Activated naive CD4-positive, alpha-beta T cell treated with anti-CD3 and anti-CD28 coated beads, Interleukin-2, amount 50 U/mL, for 72 hours (primary cell): ENCODE results near the gene CPSF4L. TPM values are rescaled to one million over a fixed set of nuclear protein-coding genes. Genes with fewer than 3 reads are reported as not detected.
"Not testable (repeated sequence)": the region's sequence is repeated elsewhere in the genome, so short reads cannot be mapped to it uniquely, and the experiment has no call there.

Experiments
- ATAC-seq, 2 donors: fragments of 150-1000 bp; cut with Tn5 transposase; 2 replicates each; pipeline ENCODE4 v1.10.0; 2021; ENCODE audit warnings: mild to moderate bottlenecking in 2 of 2, moderate library complexity in 2 of 2
- DNase-seq, 2 donors: peaks; one replicate each; pipeline ENCODE4 v3.0.0; 2021 to 2022; ENCODE audit warnings: low spot score in 2 of 2
- H3K27ac Mint-ChIP-seq, 2 donors: one replicate each; pipeline ENCODE4 v1.8.0; 2022; ENCODE audit warnings: mild to moderate bottlenecking in 2 of 2, mixed read lengths in 2 of 2
- H3K36me3 Mint-ChIP-seq, 2 donors: one replicate each; pipeline ENCODE4 v1.8.0; 2022; ENCODE audit warnings: mixed read lengths in 2 of 2
- H3K9me3 Mint-ChIP-seq, 2 donors: one replicate each; pipeline ENCODE4 v1.8.0; 2022; ENCODE audit warnings: mixed read lengths in 2 of 2
- total RNA-seq, 2 donors: library from RNA; stranded (reverse); gene quantifications; one replicate each; pipeline ENCODE4 v1.2.3, GENCODE V29; 2022

The CPSF4L gene
- total RNA-seq, 2 donors from 2014 or later, result not detected

DNA sequence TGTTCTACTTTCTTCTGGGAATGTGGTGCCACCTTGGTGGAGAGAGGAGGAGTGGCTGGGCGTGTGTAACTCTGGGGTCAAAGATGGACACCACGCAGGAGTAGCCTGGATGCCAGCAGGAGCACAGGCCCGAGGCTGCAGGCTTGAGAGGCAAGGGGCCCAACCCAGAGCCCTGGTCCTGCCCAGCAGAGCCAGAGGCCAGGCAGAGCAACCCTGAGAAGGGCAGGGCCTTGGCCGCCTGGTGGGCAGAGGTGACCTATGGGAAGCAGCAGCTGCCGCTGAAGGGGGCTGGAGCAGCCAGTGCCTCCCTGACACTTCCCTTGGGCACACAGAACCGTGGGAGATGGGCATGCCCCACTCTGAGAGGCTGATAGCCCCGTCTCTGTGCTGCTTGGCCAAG lies 18.0 kb upstream of the CPSF4L start:
- Mint-ChIP-seq H3K27ac (peak overlapping the region in 1 of 2 donors; percentile 22), H3K36me3 (no peaks in the 10 kb centered on the region), H3K9me3 (no peaks in the 10 kb centered on the region)
- ATAC-seq, result no peak
- no peak for DNase-seq

DNA sequence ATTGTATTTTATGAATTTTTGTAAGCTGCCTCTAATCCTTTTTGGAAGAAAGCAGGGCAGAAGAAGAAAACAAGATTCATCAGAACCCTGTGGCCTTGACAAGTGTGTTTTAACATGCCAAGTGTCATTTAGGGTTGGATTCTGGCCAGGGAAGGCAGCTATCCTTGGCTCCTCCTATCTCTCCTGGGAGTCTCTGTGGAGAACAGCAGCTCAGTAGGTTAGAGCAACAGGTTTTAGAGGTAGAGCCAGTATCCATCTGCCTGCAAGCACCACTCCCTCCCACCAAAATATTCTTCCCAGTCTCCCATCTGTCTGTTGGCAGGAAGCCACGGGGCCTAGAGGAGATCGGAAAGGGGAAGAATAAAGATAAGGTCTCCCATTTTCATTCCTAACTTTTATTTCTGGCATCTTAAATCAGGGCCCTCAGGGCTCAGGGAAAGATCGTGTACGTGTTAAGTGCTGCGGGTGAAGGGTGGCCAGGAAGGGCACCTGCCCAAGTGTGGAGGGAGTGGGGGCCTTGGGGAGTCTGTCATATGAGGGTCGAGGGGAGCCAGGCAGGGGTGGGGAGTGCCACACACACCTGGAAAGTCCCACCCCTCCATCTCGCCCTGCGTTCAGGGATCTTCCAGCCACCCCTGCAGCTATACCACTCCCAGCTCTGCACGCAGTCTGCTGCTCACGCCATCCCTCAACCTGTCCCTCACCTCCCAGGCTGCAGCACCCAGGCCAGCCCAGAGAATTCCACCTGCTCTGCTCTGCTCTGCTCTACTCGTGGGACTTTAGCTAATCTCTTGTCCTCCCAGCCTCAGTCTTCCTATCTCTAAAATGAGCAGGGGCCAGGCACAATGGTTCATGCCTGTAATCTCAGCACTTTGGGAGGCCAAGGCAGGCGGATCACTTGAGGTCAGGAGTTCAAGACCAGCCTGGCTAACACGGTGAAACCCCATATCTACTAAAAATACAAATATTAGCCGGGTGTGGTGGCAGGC lies 17.1 kb upstream of the CPSF4L start:
- no peak for ATAC-seq
- Mint-ChIP-seq H3K9me3 (no peaks in the 10 kb centered on the region), H3K36me3 (no peaks in the 10 kb centered on the region), H3K27ac (no peak overlapping the region)
- no peak for DNase-seq

DNA sequence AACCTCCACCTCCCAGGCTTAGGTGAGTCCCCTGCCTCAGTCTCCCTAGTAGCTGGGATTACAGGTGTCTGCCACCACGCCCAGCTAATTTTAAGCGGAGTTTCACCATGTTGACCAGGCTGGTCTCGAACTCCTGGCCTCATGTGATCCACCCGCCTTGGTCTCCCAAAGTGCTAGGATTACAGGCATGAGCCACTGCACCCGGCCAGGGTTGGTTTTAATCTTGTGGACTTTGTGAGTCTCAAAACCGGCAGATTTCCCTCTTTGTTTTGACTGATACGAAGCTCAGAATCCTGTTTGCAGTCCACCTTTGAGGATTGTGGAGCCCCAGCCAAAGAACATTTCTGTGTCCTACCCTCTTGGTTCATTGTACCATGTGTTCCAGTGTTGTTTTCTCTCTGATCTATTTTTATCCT lies 16.4 kb upstream of the CPSF4L start:
- Mint-ChIP-seq H3K9me3 (no peaks in the 10 kb centered on the region), H3K36me3 (no peaks in the 10 kb centered on the region), H3K27ac (no peak overlapping the region)
- DNase-seq (no peak), ATAC-seq (no peak)

DNA sequence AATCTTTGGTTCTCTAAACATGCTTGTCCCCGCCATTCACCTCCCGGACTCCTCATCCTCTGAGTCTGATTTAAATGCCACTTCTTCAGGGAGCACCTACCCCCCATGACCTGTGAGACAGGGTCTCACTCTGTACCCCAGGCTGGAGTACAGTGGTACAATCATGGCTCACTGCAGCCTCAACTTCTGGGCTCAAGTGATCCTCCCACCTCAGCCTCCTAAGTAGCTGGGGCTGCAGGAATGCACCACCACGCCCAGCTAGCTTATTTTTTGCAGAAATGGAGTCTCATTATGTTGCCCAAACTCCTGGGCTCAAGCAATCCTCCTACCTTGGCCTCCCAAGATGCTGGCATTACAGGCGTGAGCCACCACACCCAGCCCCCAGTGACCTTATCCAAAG lies 12.8 kb upstream of the CPSF4L start:
- ATAC-seq (no peak), DNase-seq (no peak)
- H3K27ac Mint-ChIP-seq, result no peak overlapping the region
- no peaks in the 10 kb centered on the region for H3K9me3 Mint-ChIP-seq
- H3K36me3 Mint-ChIP-seq, result no peaks in the 10 kb centered on the region

DNA sequence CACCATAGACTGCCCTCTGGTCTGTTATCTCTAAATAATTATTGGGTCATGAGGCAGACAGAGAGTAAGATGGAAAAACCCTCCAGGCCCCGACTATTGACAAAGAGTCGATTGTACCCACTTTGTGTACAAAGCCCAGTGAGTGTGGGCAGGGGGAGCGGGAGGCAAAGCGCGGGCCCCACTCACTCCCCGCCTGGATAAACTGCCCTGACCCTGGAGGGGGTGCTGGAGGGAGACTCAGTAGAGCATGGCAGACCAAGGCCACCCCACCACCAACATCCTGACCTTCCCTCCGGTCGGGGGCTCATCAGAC lies 11.2 kb upstream of the CPSF4L start:
- Mint-ChIP-seq H3K9me3 (no peaks in the 10 kb centered on the region), H3K27ac (no peak overlapping the region), H3K36me3 (no peaks in the 10 kb centered on the region)
- DNase-seq (no peak), ATAC-seq (no peak)

DNA sequence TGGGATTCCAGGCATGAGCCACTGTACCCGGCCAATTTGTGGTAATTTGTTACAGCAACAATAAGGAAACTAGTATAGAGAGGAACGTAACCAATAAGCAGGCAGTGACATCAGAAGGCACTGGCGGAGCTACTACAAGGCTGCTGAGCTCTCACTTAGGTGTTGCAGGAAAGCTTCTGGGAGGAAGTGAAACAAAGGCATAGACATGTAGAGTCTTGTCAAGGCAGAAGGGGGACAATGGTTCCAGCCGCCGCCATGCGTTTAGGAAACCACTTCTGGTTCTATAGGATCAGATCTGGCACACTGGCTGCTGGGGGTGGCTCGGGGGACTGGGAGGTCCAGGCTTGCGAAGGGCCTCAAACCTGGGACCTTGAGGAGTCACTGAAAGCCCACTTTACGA lies 9.4 kb upstream of the CPSF4L start:
- DNase-seq (no peak), ATAC-seq (no peak)
- Mint-ChIP-seq H3K9me3 (no peaks in the 10 kb centered on the region), H3K36me3 (no peaks in the 10 kb centered on the region), H3K27ac (no peak overlapping the region)

DNA sequence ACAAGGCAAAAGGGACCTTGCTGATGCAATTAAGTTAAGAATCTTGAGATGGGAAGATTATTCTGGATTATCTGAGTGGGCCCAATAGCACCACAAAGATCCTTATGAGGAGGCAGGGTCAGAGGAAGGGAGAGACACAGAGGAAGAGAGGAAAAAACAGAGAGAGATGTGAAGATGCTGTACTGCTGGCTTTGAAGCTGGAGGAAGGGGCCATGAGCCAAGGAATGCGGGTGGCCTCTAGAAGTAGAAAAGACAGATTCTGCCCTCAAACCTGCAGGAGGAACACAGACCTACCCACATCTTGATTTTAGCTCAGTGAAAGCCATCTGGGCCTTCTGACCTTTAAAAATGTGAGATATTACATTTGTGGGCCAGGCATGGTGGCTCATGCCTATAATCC lies 8.1 kb upstream of the CPSF4L start:
- DNase-seq (no peak), ATAC-seq (no peak)
- Mint-ChIP-seq H3K27ac (no peak overlapping the region), H3K36me3 (no peaks in the 10 kb centered on the region), H3K9me3 (no peaks in the 10 kb centered on the region)

DNA sequence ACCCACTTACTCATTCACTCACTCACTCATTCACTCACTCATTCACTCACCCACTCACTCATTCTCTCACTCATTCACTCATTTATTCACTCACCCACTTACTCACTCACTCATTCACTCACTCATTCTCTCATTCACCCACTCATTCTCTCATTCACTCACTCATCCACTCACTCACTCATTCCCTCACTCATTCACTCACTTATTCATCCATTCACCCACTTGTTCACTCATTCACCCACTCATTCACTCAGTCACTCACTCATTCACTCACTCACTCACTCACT lies 7.6 kb upstream of the CPSF4L start:
- ATAC-seq (peak in 1 of 2 donors; percentile 61), DNase-seq (no peak)
- Mint-ChIP-seq H3K27ac (no peak overlapping the region), H3K36me3 (no peaks in the 10 kb centered on the region), H3K9me3 (no peaks in the 10 kb centered on the region)

DNA sequence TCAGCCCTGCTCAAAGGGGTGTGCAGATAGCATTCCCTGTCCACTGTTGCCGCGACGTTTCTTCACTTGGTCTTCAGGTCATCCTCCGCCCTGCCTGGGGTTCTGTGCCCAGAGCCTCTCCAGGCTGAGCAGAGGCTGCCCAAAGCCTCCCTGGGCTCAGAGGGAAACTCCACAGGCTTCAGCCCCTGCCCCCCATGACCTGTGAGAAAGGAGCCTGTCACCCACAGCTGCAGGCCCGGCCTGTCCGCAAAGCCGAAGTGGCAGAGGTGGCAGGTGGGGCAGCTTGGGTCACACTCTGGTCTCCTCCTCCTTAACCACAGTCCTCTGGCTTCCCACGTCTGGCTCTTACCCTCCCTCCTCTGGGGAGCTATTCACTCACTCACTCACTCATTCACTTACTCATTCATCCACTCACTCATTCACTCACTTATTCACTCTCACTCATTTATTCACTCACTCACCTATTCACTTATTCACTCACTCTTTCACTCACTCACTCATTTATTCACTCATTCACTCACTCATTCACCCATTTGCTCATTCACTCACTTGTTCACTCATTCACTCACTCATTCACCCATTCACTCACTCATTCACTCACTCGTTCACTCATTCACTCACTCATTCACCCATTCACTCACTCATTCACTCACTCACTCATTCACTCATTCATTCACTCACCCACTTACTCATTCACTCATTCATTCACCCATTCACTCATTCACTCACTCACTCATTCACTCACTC lies 7.1 kb upstream of the CPSF4L start:
- no peak for DNase-seq
- peak in 1 of 2 donors; percentile 78 for ATAC-seq
- Mint-ChIP-seq H3K9me3 (no peaks in the 10 kb centered on the region), H3K36me3 (no peaks in the 10 kb centered on the region), H3K27ac (no peak overlapping the region)

DNA sequence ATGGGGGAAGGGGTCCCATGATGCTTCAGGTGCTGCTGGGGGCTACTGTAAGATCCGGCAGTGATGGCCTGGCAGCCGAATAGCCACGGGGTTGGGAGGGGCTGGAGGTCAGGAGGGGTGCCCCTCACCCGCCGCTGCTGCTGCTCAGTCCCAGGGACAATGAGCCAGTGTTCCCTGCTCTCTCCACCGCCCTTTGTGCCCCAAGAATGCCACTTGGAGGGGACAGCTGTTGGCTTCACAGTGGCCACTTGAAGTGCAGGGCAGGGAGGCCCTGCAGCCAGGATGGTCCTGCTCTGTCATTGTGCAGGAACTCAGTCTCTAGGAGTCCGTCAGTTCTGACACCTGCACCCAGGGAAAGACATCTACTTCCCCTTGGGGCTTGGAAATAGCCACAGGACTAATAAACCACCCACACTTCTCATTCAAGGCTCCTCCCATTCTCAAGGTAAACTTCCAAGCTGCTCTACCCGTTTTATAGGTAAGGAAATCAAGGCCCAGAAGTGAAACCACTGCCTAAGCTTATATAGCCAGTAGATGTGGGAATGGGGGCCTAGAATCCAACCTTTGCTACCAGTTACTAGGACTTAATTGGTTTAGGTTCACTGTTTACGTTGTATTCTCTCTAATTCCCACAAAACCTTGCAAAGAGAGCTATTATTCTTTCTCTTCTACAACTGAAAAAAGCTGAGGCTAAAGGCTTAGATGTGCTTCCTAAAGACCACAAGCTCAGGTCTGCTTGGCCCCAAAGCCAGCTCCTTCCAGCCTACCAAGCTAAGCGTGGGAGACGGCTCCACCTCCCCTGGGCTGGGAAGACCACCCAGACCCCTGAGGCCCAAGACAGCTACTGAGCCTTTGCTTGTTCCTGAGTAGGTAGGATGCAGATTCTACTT lies 6.2 kb upstream of the CPSF4L start:
- H3K9me3 Mint-ChIP-seq, result no peaks in the 10 kb centered on the region
- no peak for ATAC-seq
- DNase-seq, result no peak
- H3K27ac Mint-ChIP-seq, result no peak overlapping the region
- no peaks in the 10 kb centered on the region for H3K36me3 Mint-ChIP-seq

DNA sequence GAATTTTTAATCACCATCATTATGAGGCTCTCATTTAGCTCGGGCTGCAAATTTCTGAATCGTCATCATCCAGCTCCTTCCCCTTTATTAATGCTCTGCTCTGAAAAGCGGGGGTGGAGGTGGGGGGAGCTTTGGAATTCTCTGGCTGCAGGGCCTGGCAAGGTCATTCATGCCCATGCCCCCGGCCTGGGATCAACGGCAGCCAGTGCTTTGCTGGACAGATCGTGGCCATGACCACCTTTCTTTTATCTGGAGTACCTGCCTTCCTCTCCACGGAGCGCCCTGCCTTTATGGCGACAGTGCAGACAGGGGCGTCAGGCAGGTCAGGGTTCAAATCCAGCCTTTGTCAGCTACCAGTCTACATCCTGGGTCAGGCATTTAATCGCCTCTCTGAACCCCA lies 5.1 kb upstream of the CPSF4L start:
- H3K36me3 Mint-ChIP-seq, result no peaks in the 10 kb centered on the region

DNA sequence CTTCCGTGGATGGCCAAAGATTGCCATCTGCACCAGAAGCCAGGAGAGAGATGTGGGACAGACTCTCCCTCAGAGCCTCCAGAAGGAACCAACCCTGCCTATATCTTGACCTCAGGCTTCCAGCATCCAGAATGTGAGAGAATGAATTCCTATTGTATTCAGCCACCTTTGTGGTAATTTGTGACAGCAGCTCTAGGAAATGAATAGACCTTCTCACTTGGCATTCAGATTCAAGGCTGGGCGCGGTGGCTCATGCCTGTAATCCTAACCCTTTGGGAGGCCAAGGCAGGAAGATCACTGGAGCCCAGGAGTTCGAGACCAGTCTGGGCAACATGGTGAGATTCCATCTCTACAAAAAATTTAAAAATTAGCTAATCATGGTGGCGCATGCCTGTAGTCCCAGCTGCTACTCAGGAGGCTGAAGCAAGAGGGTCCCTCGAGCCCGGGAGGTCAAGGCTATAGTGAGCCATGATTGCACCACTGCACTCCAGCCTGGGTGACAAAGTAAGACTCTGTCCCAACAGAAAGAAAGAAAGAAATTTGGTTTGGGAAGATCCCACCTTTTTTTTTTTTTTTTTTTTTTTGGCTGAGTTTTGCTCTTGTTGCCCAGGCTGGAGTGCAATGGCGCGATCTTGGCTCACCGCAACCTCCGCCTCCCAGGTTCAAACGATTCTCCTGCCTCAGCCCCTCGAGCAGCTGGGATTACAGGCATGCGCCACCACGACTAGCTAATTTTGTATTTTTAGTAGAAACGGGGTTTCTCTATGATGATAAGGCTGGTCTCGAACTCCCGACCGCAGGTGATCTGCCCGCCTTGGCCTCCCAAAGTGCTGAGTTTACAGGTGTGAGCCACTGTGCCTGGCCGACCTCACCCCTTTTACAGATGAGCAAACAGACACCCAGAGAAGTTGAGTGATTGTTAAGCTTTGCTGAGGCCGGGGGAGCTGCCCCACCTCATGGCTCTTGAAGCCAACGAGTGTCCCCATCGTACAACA lies 4.3 kb upstream of the CPSF4L start:
- H3K9me3 Mint-ChIP-seq, result no peaks in the 10 kb centered on the region
- H3K27ac Mint-ChIP-seq, result no peak overlapping the region

More for the DNA sequence above, 5.1 kb upstream of the CPSF4L start:
- no peak for DNase-seq
- Mint-ChIP-seq H3K27ac (no peak overlapping the region), H3K9me3 (no peaks in the 10 kb centered on the region)
- no peak for ATAC-seq

DNA sequence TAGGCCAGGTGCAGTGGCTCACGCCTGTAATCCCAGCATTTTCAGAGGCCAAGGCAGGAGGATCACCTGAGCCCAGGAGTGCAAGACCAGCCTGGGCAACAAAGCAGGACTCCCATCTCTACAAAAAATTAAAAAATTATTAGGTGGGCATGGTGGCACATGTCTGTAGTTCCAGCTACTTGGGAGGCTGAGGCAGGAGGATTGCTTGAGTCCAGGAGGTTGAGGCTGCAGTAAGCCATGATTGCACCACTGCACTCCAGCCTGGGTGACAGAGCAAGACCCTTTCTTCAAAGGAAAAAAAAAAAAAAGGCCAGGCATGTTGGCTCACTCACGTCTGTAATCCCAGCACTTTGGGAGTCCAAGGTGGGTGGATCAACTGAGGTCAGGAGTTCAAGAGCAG lies 2.8 kb upstream of the CPSF4L start:
- H3K9me3 Mint-ChIP-seq, H3K36me3 Mint-ChIP-seq, DNase-seq, ATAC-seq, H3K27ac Mint-ChIP-seq: not testable (repeated sequence)

More for the DNA sequence above, 4.3 kb upstream of the CPSF4L start:
- DNase-seq (no peak), ATAC-seq (no peak)
- no peaks in the 10 kb centered on the region for H3K36me3 Mint-ChIP-seq

DNA sequence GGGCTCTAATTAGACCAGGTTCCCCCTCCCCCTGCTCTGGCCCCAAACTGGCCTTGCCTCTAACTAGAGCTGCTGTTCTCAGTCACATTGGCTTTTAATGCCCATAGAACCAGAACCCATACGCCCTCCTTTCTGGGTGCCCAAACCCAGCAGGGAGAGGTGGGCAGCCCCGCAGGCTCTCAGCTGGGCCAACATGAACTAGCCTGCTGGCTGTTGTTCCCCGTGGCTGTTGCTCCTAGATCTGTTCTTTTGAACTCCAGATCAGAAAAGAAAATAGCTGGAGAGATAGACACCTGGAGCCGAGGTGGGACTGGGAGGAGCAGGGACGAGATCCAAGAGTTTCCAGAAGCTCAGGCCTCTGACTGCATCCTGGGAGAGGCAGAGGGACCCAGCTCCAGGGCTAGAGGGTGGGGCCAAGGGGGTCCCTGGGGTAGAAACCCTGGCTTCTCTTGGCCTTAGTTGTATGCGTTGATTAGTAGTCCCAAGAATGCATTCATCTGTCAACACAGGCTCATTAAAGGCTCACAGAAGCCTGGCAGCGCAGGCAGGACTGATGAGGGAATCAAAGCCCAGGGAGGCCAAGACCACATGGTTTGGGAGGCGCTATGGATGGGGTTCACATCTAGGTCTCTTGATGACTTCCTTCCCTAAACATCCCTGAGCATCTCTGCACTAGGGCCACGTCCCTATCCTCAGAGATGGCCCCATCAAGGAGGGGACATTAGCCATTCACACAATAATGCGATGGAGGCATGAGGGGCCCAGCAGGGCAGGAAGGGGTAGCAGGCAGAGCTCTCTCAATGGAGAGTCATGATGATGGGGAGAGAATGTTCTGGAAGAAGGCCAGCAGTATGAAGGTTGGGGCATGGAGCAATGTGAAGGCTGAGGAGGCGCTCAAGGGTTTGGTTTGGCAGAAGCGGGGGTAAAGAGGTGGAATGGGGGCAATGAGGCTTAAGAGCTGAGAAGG lies 1.3 kb upstream of the CPSF4L start:
- no peak for ATAC-seq
- no peaks in the 10 kb centered on the region for H3K9me3 Mint-ChIP-seq
- H3K27ac Mint-ChIP-seq, result no peak overlapping the region
- H3K36me3 Mint-ChIP-seq, result no peaks in the 10 kb centered on the region
- DNase-seq, result no peak
